K562 (cell line): Measurements from ENCODE around the gene NEU1. TPM values are rescaled to one million over a fixed set of nuclear protein-coding genes. Genes with fewer than 3 reads are reported as not detected.

Experiments used
- ARNT ChIP-seq, 2 experiments: fragments of 450-650 bp; IDR thresholded peaks; 2 replicates each; pipeline ENCODE4 v1.6.1; 2016; ENCODE audit warnings: mild to moderate bottlenecking in 1 of 2
- CHAMP1 ChIP-seq: fragments of 450-650 bp; IDR thresholded peaks from 2 replicates; pipeline ENCODE4 v1.6.1; 2016; ENCODE audit warnings: mild to moderate bottlenecking
- CHCHD3 ChIP-seq: fragments of 250-450 bp; sonication (Bioruptor Pico); IDR thresholded peaks from 2 replicates; pipeline ENCODE4 v2.1.2; 2022; ENCODE audit warnings: mild to moderate bottlenecking
- ELF4 ChIP-seq: fragments of 450-650 bp; formaldehyde crosslinking; IDR thresholded peaks from 2 replicates; pipeline ENCODE4 v1.4.0; 2022; ENCODE audit warnings: missing genetic modification characterization
- GABPB1 ChIP-seq: sonication (generic); formaldehyde crosslinking; IDR thresholded peaks from 2 replicates; pipeline ENCODE4 v1.8.0; 2022; ENCODE audit warnings: mild to moderate bottlenecking, missing genetic modification reagents
- GTF3C2 ChIP-seq: IDR thresholded peaks from 3 replicates; pipeline ENCODE4 v1.6.1; 2011; ENCODE audit warnings: borderline replicate concordance, mild to moderate bottlenecking, moderate library complexity; ENCODE audit not compliant: insufficient read length; ENCODE audit errors: extremely low read depth
- MCM2 ChIP-seq: fragments of 450-650 bp; IDR thresholded peaks from 2 replicates; pipeline ENCODE4 v1.6.1; 2017; ENCODE audit warnings: low read depth, mild to moderate bottlenecking
- REST ChIP-seq, 2 experiments: fragments of 450-650 bp; formaldehyde crosslinking in 1 of 2; IDR thresholded peaks; 2 replicates each; pipeline versions ENCODE4 v1.4.0 to v1.6.1; 2014 to 2020; ENCODE audit warnings: mild to moderate bottlenecking in 2 of 2, borderline replicate concordance in 1 of 2, low read depth in 1 of 2
- ZBTB5 ChIP-seq: fragments of 450-650 bp; IDR thresholded peaks from 2 replicates; pipeline ENCODE4 v1.6.1; 2017; ENCODE audit warnings: antibody characterized with exemption
- ZKSCAN8 ChIP-seq: fragments of 200-800 bp; sonication (Bioruptor generic); IDR thresholded peaks from 2 replicates; pipeline ENCODE4 v1.6.1; 2016; ENCODE audit warnings: missing genetic modification characterization, missing compliant biosample characterization
- polyA plus RNA-seq, 8 experiments: library from polyadenylated mRNA; depleted of rRNA in 4 of 8; stranded (reverse) in 5 of 8; unstranded in 3 of 8; fragments of >200 nt; fragmentation: Nextera tagmentation in 2 of 8; fragmentation: Illumina TruSeq in 1 of 8; extraction: Ambion mirVana in 2 of 8; extraction: Trizol in 1 of 8; gene quantifications; 2 replicates each; pipeline versions ENCODE4 v1.2.1 to v1.2.3, GENCODE V29; 2011 to 2014; ENCODE audit warnings: inconsistent platforms in 1 of 8, missing spikeins in 1 of 8
- total RNA-seq, 7 experiments: library from RNA; depleted of rRNA in 6 of 7; stranded (reverse); fragments of >200 nt in 6 of 7; fragmentation: Illumina TruSeq in 2 of 7; extraction: Trizol in 2 of 7; gene quantifications; 2 replicates each; pipeline versions ENCODE4 v1.2.1 to v1.2.3, GENCODE V29; 2011 to 2021; ENCODE audit warnings: low replicate concordance in 1 of 7

NEU1 gene
- total and polyA plus RNA-seq, 9 of the 15 experiments (the other 6 are each of a cell fraction or from before 2014, with no cell fraction given), result 14.8 to 67.8 (median 51.0) TPM

GRCh38 chr6:31862344-31863235 lies at the start of gene NEU1 (continued):
- peak; percentile 97 for TF ChIP-seq REST (IDR thresholded peaks at IDR 0.05; ENCODE audit: borderline replicate concordance)
- 0 out of 2 replicates have a peak, but pooled peaks have one; percentile 70 for TF ChIP-seq REST (CRISPR knock-in tag; IDR thresholded peaks at IDR 0.05; ENCODE audit: low read depth)
- no peak for TF ChIP-seq GTF3C2
- no peak for TF ChIP-seq CHAMP1
- TF ChIP-seq ARNT (IDR thresholded peaks at IDR 0.05), result no peak; a peak in 1 of 4 replicates
- TF ChIP-seq ZBTB5, result 0 out of 2 replicates have a peak, but pooled peaks have one; percentile 33
- no peak for TF ChIP-seq MCM2
- no peak for TF ChIP-seq ZKSCAN8
- TF ChIP-seq GABPB1 (CRISPR knock-in tag), result peak; percentile 82
- TF ChIP-seq CHCHD3 (CRISPR knock-in tag), result no peak
- TF ChIP-seq ELF4 (CRISPR knock-in tag), result no peak
